GM23248 (cell line): Measurements from ENCODE around the gene CD68.

Experiments
- EZH2 ChIP-seq: fragments of 200-600 bp; sonication (generic); IDR thresholded peaks from 2 replicates; pipeline ENCODE4 v1.6.1; 2018; ENCODE audit warnings: antibody characterized with exemption, mild to moderate bottlenecking; ENCODE audit not compliant: insufficient read depth, poor library complexity, severe bottlenecking
- EZH2phosphoT487 ChIP-seq: fragments of 200-600 bp; sonication (generic); IDR thresholded peaks from 2 replicates; pipeline ENCODE4 v1.6.1; 2018; ENCODE audit warnings: antibody characterized with exemption, moderate library complexity, mild to moderate bottlenecking, low read depth; ENCODE audit not compliant: insufficient read depth

GRCh38 chr17:7613769-7614424 is 34.5 kb downstream of the CD68 start:
- TF ChIP-seq EZH2phosphoT487 (no peak), EZH2 (no peak)
